H1 (cell line): ENCODE results near the gene PRELID2. TPM values are rescaled to one million over a fixed set of nuclear protein-coding genes. Genes with fewer than 3 reads are reported as not detected.

Experiments
- CTCF ChIA-PET: fragments of 300-600 bp; sonication (Branson Sonifier 250); formaldehyde crosslinking; loops from one replicate; lab custom pipeline; 2021; ENCODE audit not compliant: partially characterized antibody; lab: Charles Lee
- POLR2A ChIA-PET: fragments of 300-600 bp; sonication (Branson Sonifier 250); formaldehyde crosslinking; loops from one replicate; lab custom pipeline; 2021; ENCODE audit warnings: inconsistent platforms; ENCODE audit not compliant: partially characterized antibody; lab: Charles Lee
- DNase-seq, 2 experiments: peaks; one replicate each; pipeline versions ENCODE4 v3.0.0 to v3.0.0-alpha.2; 2010 to 2022; ENCODE audit warnings: low spot score in 2 of 2, low read depth in 1 of 2, mixed read lengths in 1 of 2
- FAIRE-seq: peaks from 2 replicates; lab custom pipeline; 2011; peaks lifted over from hg19 to GRCh38; lab: Jason Lieb, UNC
- H2AFZ ChIP-seq: 2 replicates; pipeline ENCODE4 v1.8.1; 2012; ENCODE audit warnings: low read length, inconsistent platforms
- H2AK5ac ChIP-seq: 2 replicates; pipeline ENCODE4 v1.6.1; 2013; ENCODE audit warnings: low read depth, low read length
- H2BK120ac ChIP-seq: replicated peaks from 2 replicates; pipeline ENCODE3; 2013; ENCODE audit warnings: low read depth, low read length, inconsistent platforms
- H2BK12ac ChIP-seq: 2 replicates; pipeline ENCODE4 v1.6.1; 2013; ENCODE audit warnings: low read depth, low read length
- H2BK15ac ChIP-seq: 2 replicates; pipeline ENCODE4 v1.6.1; 2013; ENCODE audit warnings: low read length
- H2BK20ac ChIP-seq: 2 replicates; pipeline ENCODE4 v1.6.1; 2013; ENCODE audit warnings: low read length
- H2BK5ac ChIP-seq: 2 replicates; pipeline ENCODE4 v1.6.1; 2013; ENCODE audit warnings: low read depth, low read length
- H3K14ac ChIP-seq: 2 replicates; pipeline ENCODE4 v1.6.1; 2013; ENCODE audit warnings: inconsistent platforms; ENCODE audit not compliant: insufficient read length
- H3K18ac ChIP-seq: 2 replicates; pipeline ENCODE4 v1.6.1; 2013; ENCODE audit warnings: low read length; ENCODE audit errors: extremely low read depth
- H3K23ac ChIP-seq: 2 replicates; pipeline ENCODE4 v1.6.1; 2013; ENCODE audit warnings: inconsistent platforms; ENCODE audit not compliant: insufficient read length
- H3K23me2 ChIP-seq: 2 replicates; pipeline ENCODE4 v1.6.1; 2013; ENCODE audit warnings: low read depth, low read length
- H3K27ac ChIP-seq: 2 replicates; pipeline ENCODE4 v1.6.1; 2011; ENCODE audit warnings: low read depth, low read length, inconsistent platforms
- H3K27me3 ChIP-seq, 4 experiments: replicated peaks in 1 of 4; 1 replicate in 1 of 4; 2 replicates in 3 of 4; pipeline versions ENCODE4 v1.6.1 to v1.8.1; 2011 to 2013; ENCODE audit warnings: low read length in 3 of 4, mild to moderate bottlenecking in 3 of 4, inconsistent platforms in 2 of 4, mixed read lengths in 2 of 4, moderate library complexity in 1 of 4; ENCODE audit not compliant: control insufficient read depth in 3 of 4, insufficient read depth in 3 of 4; ENCODE audit errors: extremely low read depth in 1 of 4
- H3K36me3 ChIP-seq, 4 experiments: 2 replicates each; pipeline versions ENCODE4 v1.6.1 to v1.8.1; 2011 to 2013; ENCODE audit warnings: mild to moderate bottlenecking in 4 of 4, low read length in 3 of 4, moderate library complexity in 2 of 4, control low read depth in 1 of 4, inconsistent platforms in 1 of 4; ENCODE audit not compliant: insufficient read depth in 4 of 4, control insufficient read depth in 2 of 4
- H3K4ac ChIP-seq: replicated peaks from 2 replicates; pipeline ENCODE3; 2013; ENCODE audit warnings: low read length, low read depth, mixed read lengths, inconsistent platforms; ENCODE audit not compliant: insufficient read length
- H3K4me1 ChIP-seq, 4 experiments: replicated peaks in 1 of 4; 1 replicate in 1 of 4; 2 replicates in 3 of 4; pipeline versions ENCODE4 v1.6.1 to v1.8.1; 2011 to 2013; ENCODE audit warnings: low read length in 3 of 4, inconsistent platforms in 2 of 4, mixed read lengths in 1 of 4; ENCODE audit not compliant: insufficient read depth in 4 of 4, control insufficient read depth in 3 of 4
- H3K4me2 ChIP-seq, 2 experiments: 2 replicates each; pipeline versions ENCODE4 v1.6.1 to v1.8.1; 2011 to 2013; ENCODE audit warnings: low read depth in 2 of 2, low read length in 2 of 2, control low read depth in 1 of 2, inconsistent platforms in 1 of 2, mild to moderate bottlenecking in 1 of 2; ENCODE audit not compliant: insufficient read depth in 1 of 2
- H3K4me3 ChIP-seq, 4 experiments: fragments of 200-600, 300-600 bp in 1 of 4; sonication (generic), shearing (Covaris generic), sonication (Bioruptor Twin) in 1 of 4; 2 replicates each; pipeline versions ENCODE4 v1.5.1 to v1.8.1; 2011 to 2016; ENCODE audit warnings: low read length in 4 of 4, low read depth in 3 of 4, control low read depth in 2 of 4, inconsistent platforms in 2 of 4, mild to moderate bottlenecking in 2 of 4, mixed read lengths in 1 of 4, moderate library complexity in 1 of 4; ENCODE audit not compliant: insufficient read depth in 2 of 4; ENCODE audit errors: extremely low read depth in 1 of 4
- H3K56ac ChIP-seq: replicated peaks from 2 replicates; pipeline ENCODE3; 2013; ENCODE audit warnings: low read depth, mild to moderate bottlenecking, mixed read lengths, low read length, inconsistent platforms; ENCODE audit not compliant: insufficient read length
- H3K79me1 ChIP-seq: 2 replicates; pipeline ENCODE4 v1.6.1; 2013; ENCODE audit warnings: low read depth, low read length, control low read depth
- H3K79me2 ChIP-seq, 2 experiments: 2 replicates each; pipeline versions ENCODE4 v1.6.1 to v1.8.1; 2012 to 2013; ENCODE audit warnings: low read length in 2 of 2, mild to moderate bottlenecking in 2 of 2, inconsistent platforms in 1 of 2; ENCODE audit not compliant: insufficient read depth in 2 of 2, control insufficient read depth in 1 of 2
- H3K9ac ChIP-seq, 4 experiments: replicated peaks in 1 of 4; 1 replicate in 1 of 4; 2 replicates in 3 of 4; pipeline versions ENCODE4 v1.6.1 to v1.8.1; 2011 to 2013; ENCODE audit warnings: low read depth in 3 of 4, low read length in 3 of 4, control low read depth in 2 of 4, mild to moderate bottlenecking in 2 of 4, moderate library complexity in 2 of 4, inconsistent platforms in 1 of 4; ENCODE audit errors: extremely low read depth in 1 of 4
- H3K9me3 ChIP-seq, 2 experiments: 2 replicates each; pipeline versions ENCODE4 v1.6.1 to v1.8.1; 2012 to 2013; ENCODE audit warnings: mild to moderate bottlenecking in 2 of 2, moderate library complexity in 2 of 2, control low read depth in 1 of 2, inconsistent platforms in 1 of 2, low read depth in 1 of 2, low read length in 1 of 2, mixed read lengths in 1 of 2; ENCODE audit not compliant: insufficient read depth in 2 of 2
- H4K20me1 ChIP-seq, 2 experiments: replicated peaks in 1 of 2; 2 replicates each; pipeline versions ENCODE3 to v1.8.1; 2011 to 2013; ENCODE audit warnings: inconsistent platforms in 2 of 2, low read length in 2 of 2, mild to moderate bottlenecking in 1 of 2; ENCODE audit not compliant: insufficient read depth in 2 of 2, control insufficient read depth in 1 of 2
- H4K5ac ChIP-seq: 2 replicates; pipeline ENCODE4 v1.6.1; 2013; ENCODE audit warnings: low read length, low read depth, mixed read lengths, inconsistent platforms; ENCODE audit not compliant: insufficient read length
- H4K8ac ChIP-seq: 2 replicates; pipeline ENCODE4 v1.8.0; 2013; ENCODE audit warnings: mild to moderate bottlenecking, moderate library complexity, low read length, inconsistent platforms; ENCODE audit not compliant: insufficient read depth; ENCODE audit errors: extremely low read depth
- H4K91ac ChIP-seq: replicated peaks from 2 replicates; pipeline ENCODE3; 2013; ENCODE audit warnings: low read length, mixed read lengths, inconsistent platforms; ENCODE audit not compliant: insufficient read length
- CREB1 ChIP-seq: IDR thresholded peaks from 2 replicates; pipeline ENCODE4 v1.6.1; 2012; ENCODE audit warnings: inconsistent platforms
- GTF2F1 ChIP-seq: IDR thresholded peaks from 2 replicates; pipeline ENCODE4 v1.6.1; 2012; ENCODE audit warnings: low read depth, low read length, improper control_type of control experiment, borderline replicate concordance
- MAFK ChIP-seq: IDR thresholded peaks from 2 replicates; pipeline ENCODE4 v1.6.1; 2012; ENCODE audit warnings: low read depth, mild to moderate bottlenecking, improper control_type of control experiment, low read length
- SIN3A ChIP-seq, 2 experiments: IDR thresholded peaks in 1 of 2; conservative IDR thresholded peaks in 1 of 2; 2 replicates each; pipeline ENCODE4 v1.6.1; 2011 to 2012; ENCODE audit warnings: low read length in 2 of 2, improper control_type of control experiment in 1 of 2, low read depth in 1 of 2, mild to moderate bottlenecking in 1 of 2
- SUZ12 ChIP-seq: fragments of 200-600 bp; sonication (generic); IDR thresholded peaks from 2 replicates; pipeline ENCODE4 v1.6.1; 2012; ENCODE audit warnings: mild to moderate bottlenecking, inconsistent platforms, low read length, moderate library complexity, mixed read lengths
- TAF7 ChIP-seq: optimal IDR thresholded peaks from 2 replicates; pipeline ENCODE3; 2011; ENCODE audit warnings: low read depth, mild to moderate bottlenecking, inconsistent platforms, low read length, moderate library complexity, borderline replicate concordance
- TCF12 ChIP-seq: IDR thresholded peaks from 2 replicates; pipeline ENCODE4 v1.6.1; 2011; ENCODE audit warnings: low read depth, mild to moderate bottlenecking, low read length
- WGBS, 2 experiments: shearing (Covaris generic) in 1 of 2; methylation state at CpG; one replicate each; pipeline versions ENCODE4 v1.1.6 to v1.1.7; 2013 to 2015; ENCODE audit warnings: low lambda C conversion rate in 2 of 2, mixed read lengths in 2 of 2, inconsistent platforms in 1 of 2, low coverage in 1 of 2, missing lambda C conversion rate in 1 of 2; ENCODE audit not compliant: insufficient replicate concordance in 2 of 2, insufficient coverage in 1 of 2, insufficient read length in 1 of 2; ENCODE audit errors: extremely low coverage in 1 of 2, missing lambda C conversion rate in 1 of 2; 5-methylcytosine and 5-hydroxymethylcytosine counted together
- polyA plus RNA-seq, 7 experiments: library from polyadenylated mRNA; depleted of rRNA in 3 of 7; stranded (reverse) in 5 of 7; unstranded in 2 of 7; fragments of >200 nt in 5 of 7; fragments of 200-250 nt in 2 of 7; gene quantifications; 1 replicate in 5 of 7; 2 replicates in 1 of 7; 4 replicates in 1 of 7; pipeline versions ENCODE4 v1.2.1 to v1.2.3, GENCODE V29; 2011 to 2013; ENCODE audit warnings: missing spikeins in 2 of 7, mixed read lengths in 2 of 7
- total RNA-seq: library from RNA; stranded (reverse); fragmentation: NEBNext Ultra II Directional; extraction: Animal tissue kit (Norgen Biotek cat#: 25700); gene quantifications from 2 replicates; pipeline ENCODE4 v1.2.1, GENCODE V29; 2021
- TF ChIP-seq, protein P1 (sequence below): IDR thresholded peaks from 2 replicates; pipeline ENCODE4 v1.6.1; 2011; ENCODE audit warnings: low read depth, mild to moderate bottlenecking, low read length; ENCODE audit not compliant: insufficient read depth

The PRELID2 gene
- total and polyA plus RNA-seq, 2 of the 8 experiments (the other 6 are each of a cell fraction or from before 2014, with no cell fraction given): 2.2 to 7.8 TPM

DNA sequence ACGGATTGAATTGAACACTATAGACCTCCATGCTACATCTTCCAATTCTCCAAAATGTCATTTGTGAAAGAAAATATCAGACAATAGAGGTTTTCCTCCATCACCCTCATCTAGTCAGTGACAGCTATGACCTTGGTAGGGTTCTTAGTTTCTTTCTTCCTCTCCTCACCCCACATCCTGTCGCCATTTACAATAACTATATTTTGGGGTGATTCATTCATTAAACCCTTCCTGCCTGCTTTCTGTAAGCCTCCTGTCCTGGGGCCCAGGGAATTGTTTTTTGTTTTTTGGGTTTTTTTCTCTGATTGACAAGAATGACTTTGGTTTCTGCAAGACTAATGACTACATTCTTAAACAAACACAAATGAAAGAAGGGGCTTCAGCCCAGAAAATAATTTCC, 82.6 kb downstream of the PRELID2 start:
- H2AFZ ChIP-seq: no peak overlapping the region
- H4K5ac ChIP-seq: no peak overlapping the region
- no peak for TF ChIP-seq CREB1
- no peak for TF ChIP-seq SUZ12
- no peak for TF ChIP-seq GTF2F1
- no peak for TF ChIP-seq TCF12
- no peak for TF ChIP-seq SIN3A (conservative IDR thresholded peaks at IDR 0.05 in 1 of 2, IDR thresholded peaks at IDR 0.05 in 1 of 2; ENCODE audit: low read depth in 1 of 2, low read length in 2 of 2)
- TF ChIP-seq MAFK: no peak
- no peak for TF ChIP-seq TAF7
- TF ChIP-seq, protein P1, sequence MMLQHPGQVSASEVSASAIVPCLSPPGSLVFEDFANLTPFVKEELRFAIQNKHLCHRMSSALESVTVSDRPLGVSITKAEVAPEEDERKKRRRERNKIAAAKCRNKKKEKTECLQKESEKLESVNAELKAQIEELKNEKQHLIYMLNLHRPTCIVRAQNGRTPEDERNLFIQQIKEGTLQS: no peak

More for the DNA sequence above, 82.6 kb downstream of the PRELID2 start:
- Histone ChIP-seq H3K4me2 (no peak overlapping the region), H3K23me2 (no peaks in the 10 kb centered on the region), H4K8ac (no peak overlapping the region), H3K18ac (no peak overlapping the region), H3K27ac (no peak overlapping the region), H2BK120ac (no peak overlapping the region), H3K14ac (no peak overlapping the region), H4K91ac (no peak overlapping the region), H3K9ac (no peak overlapping the region), H3K27me3 (no peaks in the 10 kb centered on the region), H2BK5ac (no peak overlapping the region), H3K79me2 (no peaks in the 10 kb centered on the region), H3K4me3 (no peak overlapping the region), H3K56ac (no peak overlapping the region), H3K4ac (no peak overlapping the region), H3K4me1 (no peaks in the 10 kb centered on the region), H4K20me1 (no peaks in the 10 kb centered on the region), H3K23ac (no peak overlapping the region), H2BK20ac (no peak overlapping the region), H2AK5ac (no peak overlapping the region), H2BK15ac (no peak overlapping the region), H3K79me1 (no peaks in the 10 kb centered on the region), H2BK12ac (no peak overlapping the region), H3K9me3 (no peaks in the 10 kb centered on the region), H3K36me3 (no peaks in the 10 kb centered on the region)
- FAIRE-seq (no peak), DNase-seq (no peak)
- ChIA-PET POLR2A (no interaction called here), CTCF (interaction anchor here (1.1 to 1.7 kb wide), 2 partner anchors 9 to 228 kb away, joined by 4 read pairs; no protein-coding TSS in a partner anchor)
- 90% methylated on average over 2 of the region's 2 CpGs; no CpG with 5 or more reads in 1 of the 2 experiments for WGBS, 2 experiments
